Lower lobe of right lung (tissue), 2 donors: ENCODE data around the gene FBXL5. TPM values are rescaled to one million over a fixed set of nuclear protein-coding genes. Genes with fewer than 3 reads are reported as not detected.

Experiments used
- ATAC-seq, 2 donors: fragments of 200-7000 bp; cut with Tn5 transposase; one replicate each; pipeline ENCODE4 v1.9.1; 2020 to 2022; ENCODE audit warnings: mild to moderate bottlenecking in 2 of 2, moderate library complexity in 2 of 2
- DNase-seq: peaks from one replicate; pipeline ENCODE4 v3.0.0-alpha.2; 2020
- H3K27ac ChIP-seq: fragments of 200-600 bp; one replicate; pipeline ENCODE4 v1.8.0; 2022
- H3K27me3 ChIP-seq: fragments of 200-600 bp; one replicate; pipeline ENCODE4 v1.8.0; 2022; ENCODE audit warnings: low read depth
- H3K36me3 ChIP-seq: fragments of 200-600 bp; one replicate; pipeline ENCODE4 v1.8.0; 2022; ENCODE audit warnings: mild to moderate bottlenecking
- H3K4me1 ChIP-seq: fragments of 200-600 bp; one replicate; pipeline ENCODE4 v1.8.0; 2022
- H3K4me3 ChIP-seq: fragments of 200-600 bp; one replicate; pipeline ENCODE4 v1.8.0; 2022; ENCODE audit warnings: mild to moderate bottlenecking
- H3K9me3 ChIP-seq: fragments of 200-600 bp; one replicate; pipeline ENCODE4 v1.8.0; 2022
- CTCF ChIP-seq: fragments of 200-600 bp; IDR thresholded peaks from one replicate; pipeline ENCODE4 v1.8.0; 2022; ENCODE audit warnings: antibody characterized with exemption, mild to moderate bottlenecking
- intact Hi-C: fragments of 100-400 bp; cut with DNase I; formaldehyde crosslinking; loops from one replicate; pipeline ENCODE4 v1.11.0; 2022
- total RNA-seq: library from RNA; stranded (reverse); fragmentation: NEBNext Ultra II Directional; extraction: Animal tissue kit (Norgen Biotek cat#: 25700); gene quantifications from one replicate; pipeline ENCODE4 v1.2.1, GENCODE V29; 2021
- donor health status: DM: no; HTN: yes; CAD: no; lungs with severe emphysema.

Gene FBXL5
- total RNA-seq, 1 donor from 2014 or later: 113 TPM

- no peak overlapping the region for H3K27ac ChIP-seq
- intact Hi-C loops: no loop called here
- H3K9me3 ChIP-seq: no peaks in the 10 kb centered on the region
- TF ChIP-seq CTCF: no peak
- no peak overlapping the region for H3K4me3 ChIP-seq
- H3K4me1 ChIP-seq: peaks cover 11% of the 10 kb centered on the region
- ATAC-seq (no peak), DNase-seq (no peak)
- H3K27me3 ChIP-seq: no peaks in the 10 kb centered on the region
- H3K36me3 ChIP-seq: no peaks in the 10 kb centered on the region
Observed at GRCh38 chr4:15670576-15670975, 15.4 kb upstream of the FBXL5 start.

GRCh38 chr4:15668566-15669435, 13.6 kb upstream of the FBXL5 start:
- Histone ChIP-seq H3K27ac (no peak overlapping the region), H3K9me3 (no peaks in the 10 kb centered on the region), H3K36me3 (no peaks in the 10 kb centered on the region), H3K4me1 (peaks cover 14% of the 10 kb centered on the region), H3K4me3 (no peak overlapping the region), H3K27me3 (no peaks in the 10 kb centered on the region)
- DNase-seq: no peak
- no peak for TF ChIP-seq CTCF
- intact Hi-C loops: no loop called here
- no peak for ATAC-seq

- no peaks in the 10 kb centered on the region for H3K9me3 ChIP-seq
- no peak for TF ChIP-seq CTCF
- H3K4me3 ChIP-seq: no peak overlapping the region
- H3K27me3 ChIP-seq: no peaks in the 10 kb centered on the region
- no peaks in the 10 kb centered on the region for H3K36me3 ChIP-seq
- H3K27ac ChIP-seq: no peak overlapping the region
- ATAC-seq: no peak
- no peak for DNase-seq
- intact Hi-C loops: no loop called here
- peaks cover 14% of the 10 kb centered on the region for H3K4me1 ChIP-seq
Observed at GRCh38 chr4:15667006-15667405, 11.8 kb upstream of the FBXL5 start.

GRCh38 chr4:15665753-15666365, 10.7 kb upstream of the FBXL5 start:
- H3K27ac ChIP-seq: peak overlapping the region; percentile 58
- peak; percentile 67 to 79 for ATAC-seq
- TF ChIP-seq CTCF: no peak
- peaks cover 14% of the 10 kb centered on the region for H3K4me1 ChIP-seq
- no peaks in the 10 kb centered on the region for H3K9me3 ChIP-seq
- DNase-seq: no peak
- intact Hi-C loops: no loop called here
- no peaks in the 10 kb centered on the region for H3K27me3 ChIP-seq
- no peak overlapping the region for H3K4me3 ChIP-seq
- H3K36me3 ChIP-seq: no peaks in the 10 kb centered on the region

GRCh38 chr4:15659768-15660570, 4.8 kb upstream of the FBXL5 start:
- intact Hi-C loops: no loop called here
- H3K4me1 ChIP-seq: no peaks in the 10 kb centered on the region
- no peaks in the 10 kb centered on the region for H3K9me3 ChIP-seq
- H3K36me3 ChIP-seq: no peaks in the 10 kb centered on the region
- TF ChIP-seq CTCF: no peak
- DNase-seq (no peak), ATAC-seq (peak in 1 of 2 donors; percentile 22)
- no peak overlapping the region for H3K4me3 ChIP-seq
- H3K27me3 ChIP-seq: no peaks in the 10 kb centered on the region
- no peak overlapping the region for H3K27ac ChIP-seq
